ENCODE measurements around the gene HAUS7.

- no peak for TF ChIP-seq CTCF (conservative IDR thresholded peaks at IDR 0.05)
- TF ChIP-seq ZFX (IDR thresholded peaks at IDR 0.05) = no peak
Measured at GRCh38 chrX:153474718-153475117, 4.3 kb upstream of the HAUS7 start.

Measured in C4-2B (cell line).